Measurements from ENCODE around the gene ZSCAN16.
"Not testable (repeated sequence)": the region's sequence is repeated elsewhere in the genome, so short reads cannot be mapped to it uniquely, and the experiment has no call there.

DNA sequence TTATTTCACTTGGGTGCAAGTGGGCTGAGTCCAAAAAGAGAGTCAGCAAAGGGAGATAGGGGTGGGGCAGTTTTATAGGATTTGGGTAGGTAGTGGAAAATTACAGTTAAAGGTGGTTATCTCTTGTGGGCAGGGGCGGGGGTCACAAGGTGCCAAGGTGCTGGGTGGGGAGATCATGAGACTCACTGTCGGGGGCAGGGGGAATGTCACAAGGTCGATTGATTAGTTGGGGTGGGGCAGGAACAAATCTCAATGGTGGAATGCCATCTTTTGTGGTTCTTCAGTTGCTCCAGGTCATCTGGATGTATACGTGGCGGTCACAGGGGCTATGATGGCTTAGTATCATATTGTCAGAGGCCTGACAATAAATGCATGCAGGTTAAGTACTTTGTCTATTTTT lies 2.1 kb upstream of the ZSCAN16 start:
- TF ChIP-seq CTCF (conservative IDR thresholded peaks at IDR 0.05; ENCODE audit: low read length); EZH2phosphoT487 (IDR thresholded peaks at IDR 0.05; ENCODE audit: borderline replicate concordance, low read depth, low read length): not testable (repeated sequence)

Measured in OCI-LY7 (cell line).